D721Med (cell line): ENCODE data around the gene TPR.

Experiments used
- DNase-seq: peaks from one replicate; pipeline ENCODE4 v3.0.0; 2011; ENCODE audit warnings: low spot score; ENCODE audit not compliant: insufficient read length
- FAIRE-seq: peaks from 2 replicates; lab custom pipeline; 2011; peaks lifted over from hg19 to GRCh38; lab: Jason Lieb, UNC
- TF ChIP-seq, protein P1 (sequence below): IDR thresholded peaks from 2 replicates; pipeline ENCODE4 v1.5.1; 2012; ENCODE audit warnings: mild to moderate bottlenecking, control low read depth; ENCODE audit not compliant: insufficient read depth; ENCODE audit errors: missing control alignments

The TPR gene

DNA sequence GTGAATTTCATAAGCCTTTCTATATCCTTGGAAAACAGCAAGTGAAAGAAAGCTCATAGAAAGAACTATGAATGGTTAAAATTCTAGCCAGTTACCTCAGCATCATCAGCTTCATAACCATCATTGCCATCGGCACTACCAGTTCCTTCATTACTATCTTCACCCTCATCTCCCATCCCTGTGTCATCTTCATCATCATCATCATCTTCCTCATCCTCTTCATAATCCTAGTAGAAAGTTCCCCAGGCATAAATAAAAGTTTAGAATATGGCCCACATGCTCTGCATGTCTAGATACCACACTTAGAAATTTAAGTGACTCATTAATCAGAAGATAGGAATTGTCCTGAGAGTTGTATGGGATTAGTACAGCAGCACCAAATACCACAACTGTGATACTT lies 49.0 kb downstream of the TPR start:
- DNase-seq (no peak), FAIRE-seq (peak; percentile 84)
- TF ChIP-seq, protein P1, sequence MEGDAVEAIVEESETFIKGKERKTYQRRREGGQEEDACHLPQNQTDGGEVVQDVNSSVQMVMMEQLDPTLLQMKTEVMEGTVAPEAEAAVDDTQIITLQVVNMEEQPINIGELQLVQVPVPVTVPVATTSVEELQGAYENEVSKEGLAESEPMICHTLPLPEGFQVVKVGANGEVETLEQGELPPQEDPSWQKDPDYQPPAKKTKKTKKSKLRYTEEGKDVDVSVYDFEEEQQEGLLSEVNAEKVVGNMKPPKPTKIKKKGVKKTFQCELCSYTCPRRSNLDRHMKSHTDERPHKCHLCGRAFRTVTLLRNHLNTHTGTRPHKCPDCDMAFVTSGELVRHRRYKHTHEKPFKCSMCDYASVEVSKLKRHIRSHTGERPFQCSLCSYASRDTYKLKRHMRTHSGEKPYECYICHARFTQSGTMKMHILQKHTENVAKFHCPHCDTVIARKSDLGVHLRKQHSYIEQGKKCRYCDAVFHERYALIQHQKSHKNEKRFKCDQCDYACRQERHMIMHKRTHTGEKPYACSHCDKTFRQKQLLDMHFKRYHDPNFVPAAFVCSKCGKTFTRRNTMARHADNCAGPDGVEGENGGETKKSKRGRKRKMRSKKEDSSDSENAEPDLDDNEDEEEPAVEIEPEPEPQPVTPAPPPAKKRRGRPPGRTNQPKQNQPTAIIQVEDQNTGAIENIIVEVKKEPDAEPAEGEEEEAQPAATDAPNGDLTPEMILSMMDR: no peak

DNA sequence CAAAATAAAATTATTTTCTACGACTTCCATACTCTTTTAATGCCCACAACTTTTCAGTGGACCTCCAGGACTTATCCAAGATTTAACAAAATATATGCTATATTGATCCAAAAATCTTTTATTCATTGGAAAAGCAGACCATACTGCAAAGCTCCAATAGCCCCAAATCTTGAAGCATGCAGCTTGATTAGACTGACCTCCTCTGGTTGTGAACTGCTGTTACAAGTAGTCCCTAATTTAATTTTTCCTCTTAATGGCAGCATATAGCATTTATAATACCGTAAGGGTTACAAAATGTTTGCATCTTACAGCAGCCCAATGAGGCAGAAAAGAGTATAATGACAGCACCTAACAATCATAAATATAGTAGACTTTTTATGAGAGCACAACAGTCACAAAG lies 49.8 kb downstream of the TPR start:
- DNase-seq (no peak), FAIRE-seq (no peak)
- TF ChIP-seq, protein P1: peak; percentile 43

DNA sequence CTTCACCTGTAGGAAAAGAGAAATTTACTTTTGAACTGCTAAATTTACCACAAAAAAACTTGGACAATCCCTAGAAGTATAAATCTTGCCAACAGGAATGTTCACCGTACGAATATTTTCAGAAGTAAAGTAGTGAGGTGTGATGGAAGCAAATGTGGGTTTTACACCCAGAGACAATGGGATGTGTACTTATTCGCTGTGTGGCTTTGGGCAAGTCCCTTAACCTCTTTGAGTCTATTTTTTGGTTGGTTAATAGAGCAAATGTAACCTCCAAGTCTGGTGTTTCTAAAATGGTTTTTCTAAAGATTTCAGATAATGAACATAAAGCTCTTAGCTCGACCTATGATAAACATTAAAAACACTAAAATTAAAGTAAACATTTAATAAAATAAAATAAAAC lies 51.2 kb downstream of the TPR start:
- DNase-seq (no peak), FAIRE-seq (peak; percentile 6)
- TF ChIP-seq, protein P1: no peak

DNA sequence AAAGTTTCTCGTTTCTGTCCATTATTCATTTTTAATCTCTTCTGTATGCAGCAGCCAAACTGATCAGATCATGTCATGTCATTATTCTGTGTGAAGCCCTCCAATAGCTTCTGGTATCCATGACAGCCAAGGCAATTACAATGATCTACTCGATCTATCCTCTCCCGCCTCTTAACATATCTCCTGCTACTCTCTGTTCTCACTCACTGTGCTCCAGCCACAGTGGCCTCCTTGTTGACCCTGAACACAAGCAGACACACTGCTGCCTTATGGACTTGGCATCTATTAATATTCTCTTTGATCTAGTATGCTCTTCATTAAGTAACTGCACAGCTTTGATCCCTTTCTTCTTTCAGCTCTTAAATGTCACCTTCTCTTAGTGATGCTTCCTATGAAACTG lies 59.5 kb downstream of the TPR start:
- TF ChIP-seq, protein P1: no peak
- FAIRE-seq (no peak), DNase-seq (no peak)

DNA sequence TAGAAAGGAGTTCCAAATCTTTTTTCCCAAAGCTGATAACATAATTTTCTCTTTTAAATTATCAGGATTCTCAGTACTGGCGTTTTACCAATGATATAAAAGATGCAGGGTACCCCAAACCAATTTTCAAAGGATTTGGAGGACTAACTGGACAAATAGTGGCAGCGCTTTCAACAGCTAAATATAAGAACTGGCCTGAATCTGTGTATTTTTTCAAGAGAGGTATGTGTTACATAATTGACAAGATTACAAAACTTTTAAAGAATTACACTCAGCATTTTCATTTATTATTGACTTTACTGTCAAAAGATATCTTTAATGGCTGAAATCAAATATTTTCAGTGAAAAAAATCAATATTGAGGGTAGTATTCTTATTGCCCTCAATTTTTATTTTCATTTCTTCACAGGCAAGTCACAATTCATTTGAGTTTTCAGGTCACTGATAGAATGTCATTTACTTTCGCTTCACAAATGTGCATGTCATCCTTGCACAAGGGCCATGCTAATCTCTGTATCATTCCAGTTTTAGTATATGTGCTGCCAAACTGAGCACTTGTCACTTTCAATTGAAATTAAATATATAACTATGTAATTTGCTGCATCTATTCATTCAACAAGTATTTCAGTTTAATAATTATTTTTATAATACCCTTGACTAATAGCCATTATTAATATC lies 63.5 kb downstream of the TPR start:
- DNase-seq (no peak), FAIRE-seq (no peak)
- TF ChIP-seq, protein P1: no peak

DNA sequence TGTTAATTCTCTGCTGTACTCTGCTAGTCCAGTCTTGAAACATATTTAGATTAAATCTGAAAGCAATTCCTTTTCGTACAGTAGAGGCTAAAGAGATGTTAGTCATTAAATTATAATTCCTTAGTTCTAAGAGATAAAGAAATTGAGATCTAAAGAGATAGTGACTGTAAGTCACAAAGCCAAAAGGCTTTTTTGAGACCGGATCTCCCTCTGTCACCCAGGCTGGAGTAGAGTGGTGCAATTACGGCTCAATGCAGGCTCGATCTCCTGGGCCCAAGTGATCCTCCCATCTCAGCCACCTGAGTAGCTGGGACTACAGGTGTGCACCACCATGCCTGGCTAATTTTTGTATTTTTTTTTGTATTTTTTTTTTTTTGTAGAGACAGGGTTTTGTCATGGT lies 64.7 kb downstream of the TPR start:
- TF ChIP-seq, protein P1: no peak
- DNase-seq: no peak
- no peak for FAIRE-seq

DNA sequence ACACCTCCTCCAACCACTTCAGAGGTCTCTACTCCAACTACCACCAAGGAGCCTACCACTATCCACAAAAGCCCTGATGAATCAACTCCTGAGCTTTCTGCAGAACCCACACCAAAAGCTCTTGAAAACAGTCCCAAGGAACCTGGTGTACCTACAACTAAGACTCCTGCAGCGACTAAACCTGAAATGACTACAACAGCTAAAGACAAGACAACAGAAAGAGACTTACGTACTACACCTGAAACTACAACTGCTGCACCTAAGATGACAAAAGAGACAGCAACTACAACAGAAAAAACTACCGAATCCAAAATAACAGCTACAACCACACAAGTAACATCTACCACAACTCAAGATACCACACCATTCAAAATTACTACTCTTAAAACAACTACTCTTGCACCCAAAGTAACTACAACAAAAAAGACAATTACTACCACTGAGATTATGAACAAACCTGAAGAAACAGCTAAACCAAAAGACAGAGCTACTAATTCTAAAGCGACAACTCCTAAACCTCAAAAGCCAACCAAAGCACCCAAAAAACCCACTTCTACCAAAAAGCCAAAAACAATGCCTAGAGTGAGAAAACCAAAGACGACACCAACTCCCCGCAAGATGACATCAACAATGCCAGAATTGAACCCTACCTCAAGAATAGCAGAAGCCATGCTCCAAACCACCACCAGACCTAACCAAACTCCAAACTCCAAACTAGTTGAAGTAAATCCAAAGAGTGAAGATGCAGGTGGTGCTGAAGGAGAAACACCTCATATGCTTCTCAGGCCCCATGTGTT lies 66.6 kb downstream of the TPR start:
- peak; percentile 87 for FAIRE-seq
- no peak for DNase-seq
- TF ChIP-seq, protein P1: no peak
